HG02623 (cell line): ENCODE data around the gene PGS1.

Experiments used
- ATAC-seq: cut with Tn5 transposase; IDR thresholded peaks from one replicate; pipeline ENCODE4 v1.9.1; 2021; ENCODE audit warnings: moderate library complexity; ENCODE audit not compliant: unreplicated experiment

The PGS1 gene

DNA sequence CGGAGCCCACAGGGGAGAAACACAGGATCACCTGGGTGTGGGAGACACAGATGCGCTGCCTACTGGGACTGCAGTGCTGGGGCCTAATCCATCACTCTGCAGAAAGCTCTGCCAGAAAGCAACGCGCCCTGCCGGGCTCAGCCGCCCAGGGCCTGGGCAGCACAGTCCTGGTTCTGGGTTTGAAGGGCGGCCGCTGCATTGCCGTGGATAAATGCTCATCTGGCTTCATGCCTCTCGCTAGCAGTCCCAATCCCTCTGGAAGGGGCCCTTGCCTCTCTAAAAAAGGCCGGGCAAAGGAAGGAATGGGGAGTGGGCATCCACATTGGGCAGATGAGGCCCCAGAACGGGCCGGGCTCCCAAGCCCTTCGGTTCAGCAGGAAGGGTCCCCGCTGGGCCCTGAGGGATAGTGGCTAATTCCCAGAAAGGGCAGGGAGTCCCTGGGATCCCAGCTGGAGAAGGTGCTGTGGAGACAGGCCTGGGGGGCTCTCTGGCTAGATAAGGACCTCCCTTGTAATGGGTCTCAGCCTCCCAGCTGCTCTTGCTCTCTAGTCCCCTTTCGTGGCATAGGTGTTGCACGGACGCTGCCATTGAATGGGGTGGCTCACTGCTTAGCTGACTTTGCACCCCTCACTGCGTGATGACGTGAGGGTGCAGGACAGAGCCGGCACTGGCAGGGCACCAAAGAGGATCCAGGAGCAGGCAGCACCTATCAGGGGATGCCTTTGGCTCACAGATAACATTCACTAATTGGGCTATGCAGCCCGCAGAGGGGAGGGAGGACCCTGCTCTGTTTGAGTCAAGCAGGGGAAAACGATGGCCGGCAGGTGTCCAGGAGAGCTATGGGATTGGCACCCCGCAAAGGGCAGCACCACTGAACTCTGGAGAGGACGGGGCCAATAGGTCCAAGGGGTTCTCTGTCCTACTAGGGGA, 88.6 kb downstream of the PGS1 start:
- no peak for ATAC-seq

GRCh38 chr17:78468366-78468765, 89.9 kb downstream of the PGS1 start:
- ATAC-seq = no peak

- no peak for ATAC-seq
Measured at GRCh38 chr17:78469443-78469842, 91.0 kb downstream of the PGS1 start.

DNA sequence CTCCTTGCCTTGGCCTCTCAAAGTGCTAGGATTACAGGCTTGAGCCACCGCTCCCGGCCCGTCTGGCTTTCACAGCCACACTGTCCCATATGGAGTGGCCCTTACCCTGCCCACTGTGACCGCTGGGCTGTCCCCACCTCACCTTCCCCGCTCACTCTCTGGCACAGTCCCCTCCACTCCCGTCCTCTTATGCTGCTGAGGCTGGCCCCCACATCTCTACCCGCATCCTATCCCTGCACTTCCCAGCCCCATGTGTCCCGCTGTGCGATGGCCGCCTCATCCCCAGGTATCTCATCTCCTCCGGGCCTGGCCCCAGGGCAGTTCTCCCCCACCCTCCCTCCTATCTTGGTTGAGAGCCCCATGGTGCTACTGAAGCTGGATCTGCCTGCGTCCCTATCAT, 93.2 kb downstream of the PGS1 start:
- no peak for ATAC-seq

DNA sequence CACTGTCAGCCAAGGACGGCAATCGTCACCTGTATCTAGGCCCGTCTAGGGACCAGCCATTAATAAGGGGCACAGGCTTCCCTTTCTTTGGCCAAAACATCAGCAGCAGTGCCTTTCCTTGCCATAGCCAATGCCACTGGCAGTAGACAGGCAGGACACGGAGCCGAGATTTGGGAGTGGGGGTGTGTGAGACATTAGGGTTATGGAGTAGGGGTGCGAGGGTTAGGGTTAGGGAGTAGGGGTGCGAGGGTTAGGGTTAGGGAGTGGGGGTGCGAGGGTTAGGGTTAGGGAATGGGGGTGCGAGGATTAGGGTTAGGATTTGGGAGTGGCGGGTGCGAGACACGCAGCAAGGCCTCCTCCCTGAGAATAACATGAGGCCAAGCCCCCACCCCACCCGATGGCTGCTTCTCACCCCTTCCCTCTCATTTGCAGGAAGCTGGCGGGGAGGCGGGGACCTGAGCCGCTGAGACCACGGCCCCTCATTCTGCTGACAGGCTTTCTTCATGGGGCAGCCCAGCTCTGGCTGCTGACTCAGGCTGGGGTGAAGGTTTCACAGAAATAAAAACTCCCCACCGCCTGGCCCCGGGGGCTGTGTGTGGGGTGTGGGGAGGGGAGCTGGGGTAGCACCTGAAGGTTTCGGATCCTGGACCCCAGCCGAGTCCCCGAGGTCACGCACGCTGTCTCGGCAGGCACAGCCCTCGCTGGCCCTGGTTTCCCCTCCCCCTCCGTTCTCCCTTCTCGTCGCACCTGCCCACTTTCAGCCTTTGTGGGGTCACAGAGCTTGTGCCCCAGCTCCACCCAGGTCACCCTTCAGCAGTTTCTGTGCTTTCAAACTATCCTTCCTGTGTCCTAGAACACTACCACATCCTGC, 93.8 kb downstream of the PGS1 start:
- no peak for ATAC-seq

GRCh38 chr17:78473951-78474613, 95.6 kb downstream of the PGS1 start:
- no peak for ATAC-seq
